Bronchial epithelial cell (primary cell): ENCODE data around the gene SNX30. TPM values are rescaled to one million over a fixed set of nuclear protein-coding genes. Genes with fewer than 3 reads are reported as not detected.

Source experiments
- DNase-seq: peaks from one replicate; pipeline ENCODE4 v3.0.0-alpha.2; 2010; ENCODE audit warnings: low read depth
- FAIRE-seq: peaks from 2 replicates; lab custom pipeline; 2011; peaks lifted over from hg19 to GRCh38; lab: Jason Lieb, UNC
- H3K27me3 ChIP-seq: 2 replicates; pipeline ENCODE4 v1.5.1; 2011; ENCODE audit warnings: low read length; ENCODE audit not compliant: control insufficient read depth, insufficient read depth
- H3K36me3 ChIP-seq: 2 replicates; pipeline ENCODE4 v1.5.1; 2011; ENCODE audit warnings: low read length; ENCODE audit not compliant: control insufficient read depth, insufficient read depth
- H3K4me3 ChIP-seq: 2 replicates; pipeline ENCODE4 v1.5.1; 2011; ENCODE audit warnings: mild to moderate bottlenecking, low read depth, low read length, control low read depth
- CTCF ChIP-seq: IDR thresholded peaks from 2 replicates; pipeline ENCODE4 v1.5.1; 2011; ENCODE audit warnings: mild to moderate bottlenecking, moderate library complexity, low read length, control low read depth, inconsistent platforms; ENCODE audit not compliant: insufficient read depth, severe bottlenecking
- total RNA-seq: library from RNA; depleted of rRNA; stranded (reverse); fragments of >200 nt; gene quantifications from 2 replicates; pipeline ENCODE4 v1.2.1, GENCODE V29; 2014

The SNX30 gene
- total RNA-seq = 7.0 and 13.2 TPM in 2 replicates

GRCh38 chr9:112750016-112750763 is at the start of gene SNX30:
TSS of gene SNX30 (plus strand) at chr9:112750760. CDS start at chr9:112751002, 242 bp downstream.
- FAIRE-seq (no peak), DNase-seq (peak; percentile 63)
- peak; percentile 7 for TF ChIP-seq CTCF
- Histone ChIP-seq H3K36me3 (no peaks in the 10 kb centered on the region), H3K4me3 (peak within 1 kb of the TSS; percentile 86), H3K27me3 (no peaks in the 10 kb centered on the region)

- DNase-seq (no peak), FAIRE-seq (no peak)
- no peak for TF ChIP-seq CTCF
- Histone ChIP-seq H3K27me3 (no peaks in the 10 kb centered on the region), H3K36me3 (peaks cover 2% of the 10 kb centered on the region), H3K4me3 (no peak overlapping the region)
These were observed 47.3 kb upstream of the SNX30 start for GRCh38 chr9:112703304-112703703.

- Histone ChIP-seq H3K36me3 (peaks cover 1% of the 10 kb centered on the region), H3K27me3 (no peaks in the 10 kb centered on the region), H3K4me3 (no peak overlapping the region)
- no peak for FAIRE-seq
- DNase-seq = peak; percentile 38
- peak; percentile 47 for TF ChIP-seq CTCF
These were observed 44.7 kb upstream of the SNX30 start for GRCh38 chr9:112705768-112706427.

GRCh38 chr9:112711050-112711689 is 39.4 kb upstream of the SNX30 start:
- Histone ChIP-seq H3K27me3 (no peaks in the 10 kb centered on the region), H3K36me3 (peaks cover 4% of the 10 kb centered on the region), H3K4me3 (no peak overlapping the region)
- no peak for FAIRE-seq
- peak; percentile 37 for TF ChIP-seq CTCF
- peak; percentile 26 for DNase-seq

- TF ChIP-seq CTCF = no peak
- Histone ChIP-seq H3K27me3 (no peaks in the 10 kb centered on the region), H3K4me3 (no peak overlapping the region), H3K36me3 (peaks cover 4% of the 10 kb centered on the region)
- FAIRE-seq = no peak
- no peak for DNase-seq
These were observed 37.9 kb upstream of the SNX30 start for GRCh38 chr9:112712678-112713077.
